HG02943 (cell line): Measurements from ENCODE around the gene PACS1.

Experiments
- ATAC-seq: cut with Tn5 transposase; IDR thresholded peaks from one replicate; pipeline ENCODE4 v1.9.1; 2021; ENCODE audit warnings: mild to moderate bottlenecking, low read depth, moderate library complexity; ENCODE audit not compliant: unreplicated experiment

Gene PACS1

DNA sequence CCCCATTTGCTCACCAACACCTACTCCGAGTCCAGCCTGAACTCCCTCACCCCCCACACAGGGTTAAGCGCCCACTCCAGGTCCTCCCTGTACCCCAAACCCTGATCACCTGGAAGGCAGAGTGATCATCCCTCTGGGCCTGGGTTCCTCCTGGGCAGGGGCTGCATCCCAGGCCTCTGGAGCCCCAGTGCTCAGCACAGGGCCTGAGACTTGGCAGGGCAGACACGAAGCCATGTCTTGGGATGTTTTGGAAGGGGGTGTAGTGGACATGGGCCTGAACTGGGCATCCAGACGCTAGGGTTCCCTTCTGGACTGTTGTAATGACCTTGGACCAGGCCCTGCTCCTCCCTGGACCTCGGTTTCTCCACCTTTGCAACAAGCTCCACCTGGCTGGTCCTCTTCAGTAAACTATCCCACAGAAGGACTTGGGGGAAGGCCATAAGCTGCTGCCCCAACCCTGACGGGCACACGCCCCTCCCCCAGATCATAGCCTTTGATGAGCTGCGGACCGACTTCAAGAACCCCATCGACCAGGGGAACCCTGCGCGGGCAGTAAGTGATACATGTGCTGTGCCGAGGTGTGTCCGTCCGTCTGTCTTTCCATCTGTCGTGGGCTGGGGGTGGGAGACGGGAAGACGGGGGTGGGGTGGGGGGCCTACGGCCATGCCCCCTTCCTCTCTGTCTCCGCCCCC lies 211.8 kb downstream of the PACS1 start:
- ATAC-seq, result no peak

DNA sequence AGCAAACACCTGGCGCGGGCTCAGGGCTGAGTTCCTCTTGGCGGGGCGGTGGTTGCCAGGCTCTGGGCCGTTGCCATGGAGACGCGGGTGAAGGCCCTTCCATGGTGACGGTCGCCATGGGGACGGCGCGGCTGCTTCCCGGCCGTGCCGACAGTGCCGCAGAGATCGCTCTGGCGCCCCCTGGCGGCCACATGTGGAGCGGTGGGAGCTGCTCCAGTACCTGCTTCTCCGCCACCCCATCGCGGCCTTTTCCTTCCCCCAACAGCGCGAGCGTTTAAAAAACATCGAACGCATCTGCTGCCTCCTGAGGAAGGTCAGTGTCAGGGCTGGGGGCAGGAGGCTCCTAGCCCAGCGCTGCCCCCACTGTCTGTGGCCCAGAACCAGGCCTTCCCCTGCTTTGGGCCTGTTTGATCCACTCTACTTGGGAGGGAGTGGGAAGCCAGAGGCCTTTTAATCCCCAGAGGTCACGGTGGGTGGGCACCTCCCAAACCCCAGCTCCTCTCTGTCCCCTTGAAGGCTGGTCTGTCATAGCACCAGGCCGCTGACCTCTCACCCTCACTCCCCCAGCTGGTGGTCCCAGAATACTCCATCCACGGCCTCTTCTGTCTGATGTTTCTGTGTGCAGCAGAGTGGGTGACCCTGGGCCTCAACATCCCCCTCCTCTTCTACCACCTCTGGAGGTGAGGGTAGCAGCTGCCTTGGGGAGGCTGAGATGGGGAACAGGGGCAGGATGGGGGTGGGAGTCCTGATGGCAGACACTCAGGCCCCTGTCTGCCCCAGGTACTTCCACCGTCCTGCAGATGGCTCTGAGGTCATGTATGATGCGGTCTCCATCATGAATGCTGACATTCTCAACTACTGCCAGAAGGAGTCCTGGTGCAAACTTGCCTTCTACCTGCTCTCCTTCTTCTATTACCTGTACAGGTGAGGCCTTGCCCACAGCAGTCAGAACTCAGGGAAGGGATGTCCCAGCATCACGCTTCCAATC lies 212.7 kb downstream of the PACS1 start:
- peak; percentile 74 for ATAC-seq

GRCh38 chr11:66283461-66284105 lies 213.5 kb downstream of the PACS1 start:
- ATAC-seq, result no peak

GRCh38 chr11:66284526-66285078 lies 214.5 kb downstream of the PACS1 start:
- no peak for ATAC-seq

- no peak for ATAC-seq
These were observed 215.3 kb downstream of the PACS1 start for GRCh38 chr11:66285250-66285947.

DNA sequence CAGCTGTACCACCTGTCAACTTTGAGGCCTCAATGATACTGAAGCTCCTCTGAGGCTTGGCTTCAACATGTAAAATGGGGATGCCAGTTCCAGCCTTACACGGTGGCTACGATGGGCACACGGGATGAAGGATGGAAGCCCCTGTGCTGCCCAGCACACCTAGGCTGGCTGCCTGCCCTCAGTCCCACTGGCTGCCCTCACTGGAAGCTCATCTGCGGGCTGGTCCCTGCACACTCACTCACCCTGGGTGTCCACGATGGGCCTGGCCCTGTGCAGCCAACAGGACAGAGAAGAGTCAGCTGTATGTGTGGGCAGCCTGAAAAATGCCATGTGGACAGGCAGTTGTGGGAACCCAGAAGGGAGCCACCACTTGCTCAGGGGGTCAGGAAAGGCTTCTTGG lies 216.6 kb downstream of the PACS1 start:
- no peak for ATAC-seq

GRCh38 chr11:66287211-66287888 lies 217.3 kb downstream of the PACS1 start:
- no peak for ATAC-seq

DNA sequence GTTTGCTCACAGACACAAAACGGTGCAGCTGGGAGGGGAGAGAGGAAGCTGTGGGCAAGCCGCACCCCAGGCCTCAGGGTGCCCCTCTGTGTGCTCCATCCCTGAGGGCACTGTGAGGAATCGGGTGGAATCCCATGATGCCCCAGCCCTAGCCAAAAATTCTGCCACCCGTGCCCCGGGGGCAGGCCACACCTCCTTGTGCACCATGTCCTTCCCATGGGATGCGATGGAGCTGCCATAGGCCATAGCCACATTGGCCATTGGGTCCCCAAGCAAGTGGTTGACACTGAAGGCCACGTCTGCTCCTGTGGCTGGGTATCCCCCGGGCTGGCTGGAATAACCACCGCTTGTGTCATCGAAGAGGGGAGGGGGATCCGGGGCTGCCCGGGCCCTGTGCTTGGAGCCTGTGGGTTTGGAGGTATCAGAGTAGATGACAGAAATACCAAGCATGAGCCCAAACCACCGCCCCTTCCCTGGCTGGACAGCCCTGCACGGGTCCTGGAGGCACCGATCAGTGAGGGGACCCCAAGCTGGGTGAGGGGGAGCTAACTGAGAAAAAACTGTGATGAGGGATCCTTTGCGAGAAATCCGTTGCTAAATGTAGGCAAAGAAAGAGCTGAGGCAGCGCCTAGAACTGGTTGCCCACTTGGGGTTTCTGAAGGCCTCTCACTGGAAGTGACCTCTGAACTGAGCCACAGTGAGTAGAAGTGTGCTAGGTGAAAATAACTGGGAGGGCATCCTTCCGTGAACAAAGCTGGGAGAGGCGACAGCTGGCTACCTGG lies 218.0 kb downstream of the PACS1 start:
- no peak for ATAC-seq

- ATAC-seq, result peak; percentile 83
These were observed 218.8 kb downstream of the PACS1 start, which contains the start of gene YIF1A for GRCh38 chr11:66288671-66289547. Gene YIF1A, minus strand, starts transcription at chr11:66289143. Its CDS starts 158 bp downstream, at chr11:66288985.

GRCh38 chr11:66289548-66290329 lies 219.7 kb downstream of the PACS1 start:
- ATAC-seq, result peak; percentile 37

- ATAC-seq, result no peak
These were observed 220.2 kb downstream of the PACS1 start for GRCh38 chr11:66290330-66290621.

DNA sequence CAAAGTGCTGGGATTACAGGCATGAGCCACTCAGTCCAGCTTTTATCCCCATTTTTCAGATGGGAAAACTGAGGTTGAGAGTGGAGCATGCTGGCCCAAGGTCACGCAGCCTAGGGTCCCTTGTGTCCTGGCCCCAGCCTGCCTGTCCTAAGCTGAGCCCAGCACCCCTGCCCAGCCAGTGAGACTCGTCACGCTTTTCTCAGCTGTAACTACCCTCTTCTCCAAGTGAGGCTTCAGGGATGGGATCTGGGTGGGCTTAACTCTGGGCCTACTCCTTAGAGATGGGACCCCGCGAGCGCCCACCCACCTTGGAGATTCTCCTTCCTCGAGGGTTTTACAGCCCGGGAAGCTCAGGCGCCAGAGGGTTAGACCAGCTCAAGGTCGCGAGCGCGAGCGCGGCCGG lies 221.2 kb downstream of the PACS1 start:
- ATAC-seq, result no peak

GRCh38 chr11:66291706-66292542 lies 221.9 kb downstream of the PACS1 start, which contains the start of gene TMEM151A:
Gene TMEM151A, plus strand, starts transcription at chr11:66291894. Its CDS starts 120 bp downstream, at chr11:66292014.
- ATAC-seq, result no peak

GRCh38 chr11:66292543-66293332 lies 222.7 kb downstream of the PACS1 start:
- ATAC-seq, result no peak

DNA sequence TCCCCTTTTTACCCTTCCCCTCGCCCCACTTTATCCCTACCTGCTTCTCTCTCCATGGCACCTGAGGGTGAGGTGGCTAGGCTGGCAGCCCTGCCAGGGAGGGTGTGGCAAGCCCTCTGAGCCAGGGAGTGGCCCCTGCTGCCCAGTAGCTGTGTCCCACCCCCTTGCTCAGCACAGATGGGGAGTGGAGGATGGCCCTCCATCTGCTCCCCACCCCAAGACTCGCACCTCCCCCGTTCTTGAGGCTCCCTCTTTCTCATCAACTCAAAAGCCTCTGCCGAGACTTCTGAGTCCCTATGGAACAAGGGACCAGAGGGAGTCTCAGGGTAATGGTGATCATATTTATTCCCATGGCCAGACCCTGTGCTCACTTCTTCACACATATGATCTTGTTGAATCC lies 223.3 kb downstream of the PACS1 start:
- ATAC-seq, result no peak
